HepG2 (cell line): ENCODE measurements around the gene PTPN18. TPM values are rescaled to one million over a fixed set of nuclear protein-coding genes. Genes with fewer than 3 reads are reported as not detected.
A peak's percentile ranks its signal among the peaks of the same experiment; 100 is the strongest.

Experiments
- ARID2 ChIP-seq: sonication (generic); formaldehyde crosslinking; IDR thresholded peaks from 2 replicates; pipeline ENCODE4 v1.8.1; 2022; ENCODE audit warnings: mild to moderate bottlenecking, missing genetic modification reagents, borderline replicate concordance
- CEBPB ChIP-seq: IDR thresholded peaks from 2 replicates; pipeline ENCODE4 v1.6.1; 2011; ENCODE audit warnings: low read depth, low read length, improper control_type of control experiment, borderline replicate concordance
- CHCHD3 ChIP-seq: sonication (generic); formaldehyde crosslinking; IDR thresholded peaks from 2 replicates; pipeline ENCODE4 v1.8.0; 2022; ENCODE audit warnings: mild to moderate bottlenecking, missing genetic modification reagents, moderate library complexity
- CTCF ChIP-seq: sonication (generic); formaldehyde crosslinking; IDR thresholded peaks from 2 replicates; pipeline ENCODE4 v1.5.0; 2020; ENCODE audit warnings: mild to moderate bottlenecking, missing genetic modification reagents, moderate library complexity
- HNRNPL ChIP-seq: fragments of 200-400 bp; formaldehyde crosslinking; IDR thresholded peaks from 2 replicates; pipeline ENCODE4 v1.6.1; 2017; ENCODE audit warnings: mild to moderate bottlenecking, low read depth, low read length
- HOXA9 ChIP-seq: sonication (generic); formaldehyde crosslinking; IDR thresholded peaks from 2 replicates; pipeline ENCODE4 v1.8.1; 2022; ENCODE audit warnings: missing genetic modification reagents, mild to moderate bottlenecking, moderate library complexity, borderline replicate concordance
- MXI1 ChIP-seq: IDR thresholded peaks from 3 replicates; pipeline ENCODE4 v1.6.1; 2012; ENCODE audit warnings: low read depth, low read length, inconsistent platforms, borderline replicate concordance
- NPAS2 ChIP-seq: sonication (generic); formaldehyde crosslinking; IDR thresholded peaks from 2 replicates; pipeline ENCODE4 v1.8.0; 2022; ENCODE audit warnings: mild to moderate bottlenecking, missing genetic modification reagents, borderline replicate concordance
- SNAPC5 ChIP-seq: sonication (generic); formaldehyde crosslinking; IDR thresholded peaks from 2 replicates; pipeline ENCODE4 v1.8.1; 2023; ENCODE audit warnings: mild to moderate bottlenecking, missing genetic modification reagents, borderline replicate concordance
- ZBTB1 ChIP-seq: sonication (generic); formaldehyde crosslinking; IDR thresholded peaks from 2 replicates; pipeline ENCODE4 v1.4.0; 2020; ENCODE audit warnings: missing genetic modification reagents, borderline replicate concordance
- ZMAT5 ChIP-seq: sonication (generic); formaldehyde crosslinking; IDR thresholded peaks from 2 replicates; pipeline ENCODE4 v1.5.0; 2020; ENCODE audit warnings: mild to moderate bottlenecking, low read depth, missing genetic modification reagents, borderline replicate concordance
- ZNF124 ChIP-seq: sonication (generic); formaldehyde crosslinking; IDR thresholded peaks from 2 replicates; pipeline ENCODE4 v1.4.0; 2020; ENCODE audit warnings: missing genetic modification reagents
- ZNF280D ChIP-seq: sonication (generic); formaldehyde crosslinking; IDR thresholded peaks from 2 replicates; pipeline ENCODE4 v1.5.1; 2020; ENCODE audit warnings: mild to moderate bottlenecking, missing genetic modification reagents
- ZNF317 ChIP-seq: sonication (generic); formaldehyde crosslinking; IDR thresholded peaks from 2 replicates; pipeline ENCODE4 v1.5.0; 2020; ENCODE audit warnings: mild to moderate bottlenecking, missing genetic modification reagents
- ZNF333 ChIP-seq: sonication (generic); formaldehyde crosslinking; IDR thresholded peaks from 2 replicates; pipeline ENCODE4 v1.4.0; 2020; ENCODE audit warnings: mild to moderate bottlenecking, missing genetic modification reagents, borderline replicate concordance
- ZNF503 ChIP-seq: sonication (generic); formaldehyde crosslinking; IDR thresholded peaks from 2 replicates; pipeline ENCODE4 v1.4.0; 2020; ENCODE audit warnings: missing genetic modification reagents
- ZNF570 ChIP-seq: sonication (generic); formaldehyde crosslinking; IDR thresholded peaks from 2 replicates; pipeline ENCODE4 v1.4.0; 2020; ENCODE audit warnings: mild to moderate bottlenecking, missing genetic modification reagents, borderline replicate concordance
- ZNF577 ChIP-seq: sonication (generic); formaldehyde crosslinking; IDR thresholded peaks from 2 replicates; pipeline ENCODE4 v1.4.0; 2020; ENCODE audit warnings: mild to moderate bottlenecking, low read depth, missing genetic modification reagents, borderline replicate concordance
- ZNF878 ChIP-seq: sonication (generic); formaldehyde crosslinking; IDR thresholded peaks from 2 replicates; pipeline ENCODE4 v1.8.1; 2023; ENCODE audit warnings: mild to moderate bottlenecking, missing genetic modification reagents, moderate library complexity
- polyA plus RNA-seq, 8 experiments: library from polyadenylated mRNA; depleted of rRNA in 3 of 8; stranded (reverse) in 7 of 8; unstranded in 1 of 8; fragments of >200 nt; fragmentation: Illumina TruSeq in 4 of 8; extraction: Trizol in 4 of 8; gene quantifications; 2 replicates each; pipeline versions ENCODE4 v1.2.1 to v1.2.3, GENCODE V29; 2011 to 2016; ENCODE audit warnings: low read depth in 4 of 8, missing spikeins in 1 of 8, mixed read lengths in 1 of 8; ENCODE audit not compliant: insufficient read depth in 1 of 8
- total RNA-seq, 5 experiments: library from RNA; depleted of rRNA; stranded (reverse); fragments of >200 nt; fragmentation: Illumina TruSeq; extraction: Trizol; gene quantifications; 2 replicates each; pipeline ENCODE4 v1.2.3, GENCODE V29; 2016; ENCODE audit warnings: low read depth in 1 of 5

The PTPN18 gene
- total and polyA plus RNA-seq, 2 of the 13 experiments (the other 11 are each of a cell fraction or from before 2014, with no cell fraction given): 14.8 to 39.6 TPM

- TF ChIP-seq ZMAT5 (CRISPR knock-in tag): no peak
- TF ChIP-seq ZNF878: 0 out of 2 replicates have a peak, but pooled peaks have one; percentile 70
- no peak for TF ChIP-seq HNRNPL
- TF ChIP-seq ZNF570 (CRISPR knock-in tag): no peak
- TF ChIP-seq ZNF333 (CRISPR knock-in tag): 0 out of 2 replicates have a peak, but pooled peaks have one; percentile 3
- TF ChIP-seq CEBPB: peak; percentile 51; the same call in 1 of the 2 replicates
- TF ChIP-seq CHCHD3 (CRISPR knock-in tag): no peak
- no peak for TF ChIP-seq ZBTB1 (CRISPR knock-in tag)
- 0 out of 2 replicates have a peak, but pooled peaks have one; percentile 51 for TF ChIP-seq ARID2 (CRISPR knock-in tag)
- no peak for TF ChIP-seq ZNF577 (CRISPR knock-in tag)
- TF ChIP-seq ZNF124 (CRISPR knock-in tag): no peak
- TF ChIP-seq MXI1: 0 out of 3 replicates have a peak, but pooled peaks have one; percentile 19
- no peak for TF ChIP-seq NPAS2 (CRISPR knock-in tag)
- peak; percentile 1; the same call in 1 of the 2 replicates for TF ChIP-seq CTCF (CRISPR knock-in tag)
- TF ChIP-seq HOXA9 (CRISPR knock-in tag): no peak
- TF ChIP-seq ZNF317: peak; percentile 13; the same call in 1 of the 2 replicates
- TF ChIP-seq SNAPC5: peak; percentile 58; the same call in 1 of the 2 replicates
- TF ChIP-seq ZNF503 (CRISPR knock-in tag): no peak
- no peak for TF ChIP-seq ZNF280D (CRISPR knock-in tag)
Measured at GRCh38 chr2:130391872-130392670, 36.2 kb downstream of the PTPN18 start (continued).
